Fibroblast of lung (primary cell): ENCODE data around the gene CRTAP.

Source experiments
- CTCF ChIP-seq, 2 donors: IDR thresholded peaks in 1 of 2; conservative IDR thresholded peaks in 1 of 2; 1 replicate in 1 of 2; 2 replicates in 1 of 2; pipeline ENCODE4 v1.5.1; 2011 to 2012; ENCODE audit warnings: low read length in 2 of 2, control low read depth in 1 of 2, inconsistent platforms in 1 of 2, low read depth in 1 of 2, mild to moderate bottlenecking in 1 of 2
- EZH2 ChIP-seq: IDR thresholded peaks from 2 replicates; pipeline ENCODE4 v1.5.1; 2012; ENCODE audit warnings: low read length, control low read depth, mild to moderate bottlenecking; ENCODE audit errors: missing control alignments

DNA sequence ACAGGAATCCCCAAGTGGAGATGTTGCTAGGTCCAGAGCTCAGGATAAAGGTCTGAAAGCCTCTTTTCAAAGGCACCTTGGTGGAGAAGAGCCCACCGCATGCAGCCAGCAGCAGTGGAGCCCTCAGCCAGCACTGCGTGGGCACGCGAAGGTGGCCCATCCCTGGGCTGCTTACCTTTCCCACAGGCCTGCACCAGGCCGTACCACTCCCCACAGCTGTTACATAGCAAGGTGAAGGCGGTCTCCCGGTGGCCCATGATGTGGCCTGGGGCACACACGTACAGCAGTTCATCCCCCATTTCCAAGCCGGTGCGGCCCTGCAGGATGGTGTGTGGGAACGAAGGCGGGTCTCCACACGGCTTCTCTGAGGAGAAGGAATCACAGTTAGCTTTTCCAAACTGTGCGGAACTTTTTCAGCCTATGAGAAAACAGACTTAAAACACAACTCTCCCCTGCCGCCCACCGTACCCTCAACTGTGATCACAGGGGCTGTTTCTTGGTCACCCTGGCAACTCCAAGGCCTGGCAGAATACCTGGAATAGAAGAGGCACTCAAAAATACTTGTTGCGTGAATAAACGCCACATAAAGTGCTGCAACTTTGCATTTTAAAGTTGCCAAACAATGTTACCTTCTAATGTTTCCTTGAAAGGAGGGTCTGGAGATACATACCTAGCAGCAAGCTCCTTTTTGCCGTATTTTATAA lies 61.0 kb downstream of the CRTAP start:
- TF ChIP-seq CTCF (conservative IDR thresholded peaks at IDR 0.05 in 1 of 2, IDR thresholded peaks at IDR 0.05 in 1 of 2; ENCODE audit: low read depth in 1 of 2, low read length in 2 of 2) = no peak
- no peak for TF ChIP-seq EZH2
